Activated T-helper 17 cell treated with anti-CD3 and anti-CD28 coated beads, Interleukin-2, amount 50 U/mL, for 72 hours (primary cell): ENCODE results near the gene C19orf25. TPM values are rescaled to one million over a fixed set of nuclear protein-coding genes. Genes with fewer than 3 reads are reported as not detected.

ENCODE experiments used
- ATAC-seq: fragments of 150-1000 bp; cut with Tn5 transposase; replicated peaks from 2 replicates; pipeline ENCODE4 v1.10.0; 2021; ENCODE audit warnings: mild to moderate bottlenecking, moderate library complexity
- H3K27ac Mint-ChIP-seq: one replicate; pipeline ENCODE4 v1.8.0; 2022; ENCODE audit warnings: mixed read lengths
- H3K27me3 Mint-ChIP-seq: one replicate; pipeline ENCODE4 v1.8.0; 2022; ENCODE audit warnings: mixed read lengths
- H3K36me3 Mint-ChIP-seq: one replicate; pipeline ENCODE4 v1.8.0; 2022; ENCODE audit warnings: low read depth, mild to moderate bottlenecking, mixed read lengths
- H3K4me1 Mint-ChIP-seq: one replicate; pipeline ENCODE4 v1.8.0; 2022; ENCODE audit warnings: mixed read lengths
- H3K4me3 Mint-ChIP-seq: one replicate; pipeline ENCODE4 v1.8.0; 2022; ENCODE audit warnings: mild to moderate bottlenecking, mixed read lengths
- H3K9me3 Mint-ChIP-seq: one replicate; pipeline ENCODE4 v1.8.0; 2022; ENCODE audit warnings: mixed read lengths
- total RNA-seq, 2 donors: library from RNA; stranded (reverse); gene quantifications; one replicate each; pipeline ENCODE4 v1.2.3, GENCODE V29; 2022

The C19orf25 gene
- total RNA-seq, 2 donors from 2014 or later, result 36.5 to 37.2 TPM

GRCh38 chr19:1460033-1460995, 18.7 kb downstream of the C19orf25 start:
- H3K4me1 Mint-ChIP-seq, result peaks cover 9% of the 10 kb centered on the region
- H3K9me3 Mint-ChIP-seq, result no peaks in the 10 kb centered on the region
- H3K27ac Mint-ChIP-seq, result no peak overlapping the region
- no peak for ATAC-seq
- H3K4me3 Mint-ChIP-seq, result no peak overlapping the region
- H3K27me3 Mint-ChIP-seq, result peaks cover 6% of the 10 kb centered on the region
- peaks cover 5% of the 10 kb centered on the region for H3K36me3 Mint-ChIP-seq

- Mint-ChIP-seq H3K4me1 (peaks cover 9% of the 10 kb centered on the region), H3K36me3 (peaks cover 5% of the 10 kb centered on the region), H3K9me3 (no peaks in the 10 kb centered on the region), H3K4me3 (no peak overlapping the region), H3K27ac (no peak overlapping the region), H3K27me3 (peaks cover 6% of the 10 kb centered on the region)
- no peak for ATAC-seq
Observed at GRCh38 chr19:1459479-1459878, 19.5 kb downstream of the C19orf25 start.

GRCh38 chr19:1457892-1458291, 21.1 kb downstream of the C19orf25 start:
- Mint-ChIP-seq H3K4me3 (no peak overlapping the region), H3K27me3 (peaks cover 12% of the 10 kb centered on the region), H3K27ac (no peak overlapping the region), H3K36me3 (peaks cover 5% of the 10 kb centered on the region), H3K4me1 (peaks cover 9% of the 10 kb centered on the region), H3K9me3 (no peaks in the 10 kb centered on the region)
- no peak for ATAC-seq

GRCh38 chr19:1457031-1457739, 21.8 kb downstream of the C19orf25 start:
- no peak for ATAC-seq
- Mint-ChIP-seq H3K27ac (no peak overlapping the region), H3K4me1 (peaks cover 9% of the 10 kb centered on the region), H3K27me3 (peaks cover 12% of the 10 kb centered on the region), H3K4me3 (no peak overlapping the region), H3K9me3 (no peaks in the 10 kb centered on the region), H3K36me3 (peaks cover 5% of the 10 kb centered on the region)

GRCh38 chr19:1456121-1456900, 22.7 kb downstream of the C19orf25 start:
- H3K9me3 Mint-ChIP-seq, result no peaks in the 10 kb centered on the region
- no peak overlapping the region for H3K4me3 Mint-ChIP-seq
- no peak for ATAC-seq
- peaks cover 12% of the 10 kb centered on the region for H3K27me3 Mint-ChIP-seq
- H3K4me1 Mint-ChIP-seq, result peaks cover 9% of the 10 kb centered on the region
- H3K27ac Mint-ChIP-seq, result no peak overlapping the region
- H3K36me3 Mint-ChIP-seq, result peaks cover 5% of the 10 kb centered on the region

- no peaks in the 10 kb centered on the region for H3K9me3 Mint-ChIP-seq
- peak; percentile 65 for ATAC-seq
- H3K4me3 Mint-ChIP-seq, result peak overlapping the region; percentile 23
- H3K27me3 Mint-ChIP-seq, result peaks cover 18% of the 10 kb centered on the region
- H3K36me3 Mint-ChIP-seq, result peaks cover 8% of the 10 kb centered on the region
- H3K4me1 Mint-ChIP-seq, result peaks cover 9% of the 10 kb centered on the region
- H3K27ac Mint-ChIP-seq, result no peak overlapping the region
Observed at GRCh38 chr19:1455336-1456120, 23.5 kb downstream of the C19orf25 start.

- H3K27me3 Mint-ChIP-seq, result peaks cover 19% of the 10 kb centered on the region
- H3K4me1 Mint-ChIP-seq, result peaks cover 9% of the 10 kb centered on the region
- no peaks in the 10 kb centered on the region for H3K9me3 Mint-ChIP-seq
- no peak overlapping the region for H3K27ac Mint-ChIP-seq
- H3K4me3 Mint-ChIP-seq, result no peak overlapping the region
- no peak for ATAC-seq
- H3K36me3 Mint-ChIP-seq, result peaks cover 9% of the 10 kb centered on the region
Observed at GRCh38 chr19:1455002-1455335, 24.0 kb downstream of the C19orf25 start.

- Mint-ChIP-seq H3K4me1 (peaks cover 5% of the 10 kb centered on the region), H3K27me3 (peaks cover 23% of the 10 kb centered on the region), H3K9me3 (no peaks in the 10 kb centered on the region), H3K4me3 (no peak overlapping the region), H3K36me3 (peaks cover 11% of the 10 kb centered on the region), H3K27ac (no peak overlapping the region)
- ATAC-seq, result no peak
Observed at GRCh38 chr19:1453525-1454364, 25.3 kb downstream of the C19orf25 start.

GRCh38 chr19:1452802-1453524, 26.1 kb downstream of the C19orf25 start:
- no peak for ATAC-seq
- H3K27me3 Mint-ChIP-seq, result peaks cover 26% of the 10 kb centered on the region
- H3K4me1 Mint-ChIP-seq, result peaks cover 4% of the 10 kb centered on the region
- no peak overlapping the region for H3K4me3 Mint-ChIP-seq
- peaks cover 15% of the 10 kb centered on the region for H3K36me3 Mint-ChIP-seq
- H3K27ac Mint-ChIP-seq, result no peak overlapping the region
- H3K9me3 Mint-ChIP-seq, result no peaks in the 10 kb centered on the region

- Mint-ChIP-seq H3K27me3 (peaks cover 34% of the 10 kb centered on the region), H3K4me3 (no peak overlapping the region), H3K4me1 (peaks cover 4% of the 10 kb centered on the region), H3K27ac (no peak overlapping the region), H3K9me3 (no peaks in the 10 kb centered on the region), H3K36me3 (peaks cover 20% of the 10 kb centered on the region)
- no peak for ATAC-seq
Observed at GRCh38 chr19:1451916-1452801, 26.9 kb downstream of the C19orf25 start.

GRCh38 chr19:1450735-1451731, 28.0 kb downstream of the C19orf25 start:
- no peak overlapping the region for H3K4me3 Mint-ChIP-seq
- no peak overlapping the region for H3K27ac Mint-ChIP-seq
- H3K27me3 Mint-ChIP-seq, result peaks cover 34% of the 10 kb centered on the region
- ATAC-seq, result no peak
- peaks cover 4% of the 10 kb centered on the region for H3K4me1 Mint-ChIP-seq
- H3K9me3 Mint-ChIP-seq, result no peaks in the 10 kb centered on the region
- H3K36me3 Mint-ChIP-seq, result peaks cover 20% of the 10 kb centered on the region
